Heart left ventricle (tissue), 13 donors: ENCODE results near the gene TRAPPC3.

Experiments
- POLR2A ChIP-seq, 2 donors: fragments of 450-650 bp; IDR thresholded peaks; one replicate each; pipeline ENCODE4 v1.6.1; 2017; ENCODE audit warnings: antibody characterized with exemption in 2 of 2, mild to moderate bottlenecking in 2 of 2, moderate library complexity in 2 of 2
- TF ChIP-seq, protein P1 (sequence below), 12 donors: fragments of 200-600 bp; sonication (generic) in 4 of 12; IDR thresholded peaks; one replicate each; pipeline versions ENCODE4 v1.5.0 to v1.8.0; 2018 to 2022; ENCODE audit warnings: antibody characterized with exemption in 12 of 12, mild to moderate bottlenecking in 5 of 12
- donor health status: ischemic (EF 13 %, LVEDD 7.1; RV severe dilation, severe dysfunction).
- donor health status: DM: no; HTN: yes; CAD: no.
- donor health status: DM: no; HTN: no; CAD: no.
- donor health status: ischemic (EF 25% LVEDD 6.9; RV normal size, moderate dysfunction).
- donor health status: ischemic (EF 25% LVEDD 5.7; RV mildly dilated, moderate dysfunction).
- donor health status: ischemic (EF 35%, LVEDD 5.7; RV mildly dilated, moderate dysfunction).
- donor health status: nonischemic (EF 11% LVEDD 7.7; RV severe dilation, severe dysfunction).
- donor health status: DM: yes; HTN: yes; CAD: no.
- donor health status: PGD.
- donor health status: ischemic (EF 29% LVEDD 5.4; RV normal size, mild dysfunction).
- donor health status: nonischemic (EF 23%, LVEDD 6.1; RV moderate dilation, normal function).

DNA sequence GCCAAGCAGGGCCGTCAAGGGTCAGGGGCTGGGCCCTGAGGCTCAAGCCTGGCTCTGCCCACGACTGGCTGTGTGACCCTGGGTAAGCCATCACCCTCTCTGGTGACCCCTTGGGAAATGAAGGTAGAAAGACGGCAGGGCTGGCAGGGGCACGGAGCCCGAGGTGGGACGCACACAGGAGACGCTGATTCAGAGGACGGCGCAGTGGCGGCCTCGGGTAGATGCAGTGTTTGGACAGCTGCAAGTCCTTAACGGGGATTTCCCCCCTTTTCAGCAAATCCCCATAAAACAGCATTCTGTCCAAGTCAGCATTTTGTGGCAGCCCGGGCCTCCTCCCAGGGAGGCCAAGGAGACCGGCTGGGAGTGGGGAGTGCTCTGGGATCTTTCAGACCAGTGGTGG lies 41.0 kb downstream of the TRAPPC3 start:
- TF ChIP-seq, protein P1, sequence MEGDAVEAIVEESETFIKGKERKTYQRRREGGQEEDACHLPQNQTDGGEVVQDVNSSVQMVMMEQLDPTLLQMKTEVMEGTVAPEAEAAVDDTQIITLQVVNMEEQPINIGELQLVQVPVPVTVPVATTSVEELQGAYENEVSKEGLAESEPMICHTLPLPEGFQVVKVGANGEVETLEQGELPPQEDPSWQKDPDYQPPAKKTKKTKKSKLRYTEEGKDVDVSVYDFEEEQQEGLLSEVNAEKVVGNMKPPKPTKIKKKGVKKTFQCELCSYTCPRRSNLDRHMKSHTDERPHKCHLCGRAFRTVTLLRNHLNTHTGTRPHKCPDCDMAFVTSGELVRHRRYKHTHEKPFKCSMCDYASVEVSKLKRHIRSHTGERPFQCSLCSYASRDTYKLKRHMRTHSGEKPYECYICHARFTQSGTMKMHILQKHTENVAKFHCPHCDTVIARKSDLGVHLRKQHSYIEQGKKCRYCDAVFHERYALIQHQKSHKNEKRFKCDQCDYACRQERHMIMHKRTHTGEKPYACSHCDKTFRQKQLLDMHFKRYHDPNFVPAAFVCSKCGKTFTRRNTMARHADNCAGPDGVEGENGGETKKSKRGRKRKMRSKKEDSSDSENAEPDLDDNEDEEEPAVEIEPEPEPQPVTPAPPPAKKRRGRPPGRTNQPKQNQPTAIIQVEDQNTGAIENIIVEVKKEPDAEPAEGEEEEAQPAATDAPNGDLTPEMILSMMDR (IDR thresholded peaks at IDR 0.05), result no peak
- no peak for TF ChIP-seq POLR2A (IDR thresholded peaks at IDR 0.05)
